HFF-Myc (cell line): ENCODE results near the gene TEAD4.

Source experiments
- DNase-seq: peaks from one replicate; pipeline ENCODE4 v3.0.0-alpha.2; 2011; ENCODE audit warnings: low read depth; ENCODE audit errors: extremely low read depth
- H3K4me3 ChIP-seq: replicated peaks from 2 replicates; pipeline ENCODE4 v1.5.1; 2011; ENCODE audit warnings: low read depth, mild to moderate bottlenecking, control low read depth, low read length
- TF ChIP-seq, protein P1 (sequence below): IDR thresholded peaks from 2 replicates; pipeline ENCODE4 v1.5.1; 2012; ENCODE audit warnings: mild to moderate bottlenecking, low read depth, low read length, control low read depth; ENCODE audit errors: missing control alignments

TEAD4 gene

DNA sequence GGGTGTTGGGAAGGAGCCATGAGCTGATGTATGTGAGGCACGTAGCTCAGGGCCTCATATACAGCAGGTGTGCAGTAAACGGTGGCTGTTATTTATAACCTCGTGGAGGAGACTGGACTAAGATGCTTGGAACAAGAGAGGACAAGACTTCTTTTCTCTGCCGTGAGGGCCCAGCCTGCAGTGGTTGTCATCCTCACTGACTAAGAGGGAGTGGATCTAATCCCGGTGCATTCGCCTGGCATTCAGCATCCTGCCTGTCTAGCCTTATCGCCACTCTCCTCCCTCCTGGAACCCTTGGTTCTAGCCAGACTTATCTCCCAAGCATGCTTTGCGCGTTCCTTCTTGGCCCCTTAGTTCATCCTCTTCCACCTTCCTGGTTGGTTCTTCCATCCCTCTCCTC lies 121.9 kb downstream of the TEAD4 start:
- TF ChIP-seq, protein P1, sequence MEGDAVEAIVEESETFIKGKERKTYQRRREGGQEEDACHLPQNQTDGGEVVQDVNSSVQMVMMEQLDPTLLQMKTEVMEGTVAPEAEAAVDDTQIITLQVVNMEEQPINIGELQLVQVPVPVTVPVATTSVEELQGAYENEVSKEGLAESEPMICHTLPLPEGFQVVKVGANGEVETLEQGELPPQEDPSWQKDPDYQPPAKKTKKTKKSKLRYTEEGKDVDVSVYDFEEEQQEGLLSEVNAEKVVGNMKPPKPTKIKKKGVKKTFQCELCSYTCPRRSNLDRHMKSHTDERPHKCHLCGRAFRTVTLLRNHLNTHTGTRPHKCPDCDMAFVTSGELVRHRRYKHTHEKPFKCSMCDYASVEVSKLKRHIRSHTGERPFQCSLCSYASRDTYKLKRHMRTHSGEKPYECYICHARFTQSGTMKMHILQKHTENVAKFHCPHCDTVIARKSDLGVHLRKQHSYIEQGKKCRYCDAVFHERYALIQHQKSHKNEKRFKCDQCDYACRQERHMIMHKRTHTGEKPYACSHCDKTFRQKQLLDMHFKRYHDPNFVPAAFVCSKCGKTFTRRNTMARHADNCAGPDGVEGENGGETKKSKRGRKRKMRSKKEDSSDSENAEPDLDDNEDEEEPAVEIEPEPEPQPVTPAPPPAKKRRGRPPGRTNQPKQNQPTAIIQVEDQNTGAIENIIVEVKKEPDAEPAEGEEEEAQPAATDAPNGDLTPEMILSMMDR = no peak
- no peak for DNase-seq
- no peak overlapping the region for H3K4me3 ChIP-seq

DNA sequence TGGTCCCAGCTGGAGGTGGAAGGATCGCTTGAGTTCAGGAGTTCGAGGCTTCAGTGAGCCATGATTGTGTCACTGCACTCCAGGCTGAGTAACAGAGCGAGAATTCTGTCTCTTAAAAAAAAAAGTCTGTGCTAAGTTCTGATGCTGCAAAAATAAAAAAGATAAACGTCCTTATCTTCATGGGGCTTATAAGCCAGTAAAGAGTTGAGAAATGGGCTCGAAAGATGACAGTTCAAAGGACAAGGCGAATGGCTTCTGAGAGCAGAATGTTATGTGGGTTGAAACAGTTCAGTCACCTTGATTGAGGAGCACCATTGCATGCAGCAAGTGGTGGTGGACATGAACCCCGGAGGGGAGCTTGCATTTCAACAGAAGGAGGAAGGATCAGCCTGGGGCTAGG lies 122.7 kb downstream of the TEAD4 start:
- TF ChIP-seq, protein P1 = no peak
- no peak overlapping the region for H3K4me3 ChIP-seq
- no peak for DNase-seq

GRCh38 chr12:3083241-3083920 lies 124.2 kb downstream of the TEAD4 start:
- TF ChIP-seq, protein P1 = no peak
- no peak overlapping the region for H3K4me3 ChIP-seq
- no peak for DNase-seq

- TF ChIP-seq, protein P1 = no peak
- DNase-seq = no peak
Observed at GRCh38 chr12:3083921-3084347, 124.7 kb downstream of the TEAD4 start.

GRCh38 chr12:3084742-3085141 lies 125.5 kb downstream of the TEAD4 start:
- DNase-seq = no peak
- TF ChIP-seq, protein P1 = no peak
- H3K4me3 ChIP-seq = no peak overlapping the region

More at GRCh38 chr12:3083921-3084347, 124.7 kb downstream of the TEAD4 start:
- H3K4me3 ChIP-seq = no peak overlapping the region

- no peak for DNase-seq
- H3K4me3 ChIP-seq = no peak overlapping the region
- TF ChIP-seq, protein P1 = no peak
Observed at GRCh38 chr12:3085341-3086139, 126.3 kb downstream of the TEAD4 start.
